Progenitor cell of endocrine pancreas (in vitro differentiated cells): ENCODE measurements around the gene GLP2R. TPM values are rescaled to one million over a fixed set of nuclear protein-coding genes. Genes with fewer than 3 reads are reported as not detected.

ENCODE experiments used
- DNase-seq: peaks from one replicate; pipeline ENCODE4 v3.0.0; 2021; ENCODE audit warnings: low spot score; ENCODE audit not compliant: unreplicated experiment
- H3K27ac Mint-ChIP-seq: 2 replicates; pipeline ENCODE4 v1.8.0; 2021; ENCODE audit warnings: mild to moderate bottlenecking, moderate library complexity, mixed read lengths
- H3K27me3 Mint-ChIP-seq: 2 replicates; pipeline ENCODE4 v1.8.0; 2021; ENCODE audit warnings: mixed read lengths
- H3K36me3 Mint-ChIP-seq: 2 replicates; pipeline ENCODE4 v1.8.0; 2022; ENCODE audit warnings: mixed read lengths; ENCODE audit not compliant: insufficient read depth
- H3K4me1 Mint-ChIP-seq: 2 replicates; pipeline ENCODE4 v1.8.0; 2021; ENCODE audit warnings: low read depth, mixed read lengths
- H3K4me3 Mint-ChIP-seq: 2 replicates; pipeline ENCODE4 v1.8.0; 2021; ENCODE audit warnings: low read depth, mild to moderate bottlenecking, moderate library complexity, mixed read lengths
- H3K9me3 Mint-ChIP-seq: 2 replicates; pipeline ENCODE4 v1.8.0; 2021; ENCODE audit warnings: low read depth, mixed read lengths
- CTCF ChIP-seq: fragments of 200-600 bp; sonication (generic); IDR thresholded peaks from one replicate; pipeline ENCODE4 v1.5.0; 2021; ENCODE audit warnings: antibody characterized with exemption, mild to moderate bottlenecking; ENCODE audit not compliant: unreplicated experiment
- total RNA-seq: library from RNA; stranded (reverse); gene quantifications from 2 replicates; pipeline ENCODE4 v1.2.1, GENCODE V29; 2021

Gene GLP2R
- total RNA-seq, 1 donor from 2014 or later: not detected

GRCh38 chr17:9806699-9807098 lies 19.0 kb upstream of the GLP2R start:
- Mint-ChIP-seq H3K4me1 (no peaks in the 10 kb centered on the region), H3K4me3 (no peak overlapping the region), H3K36me3 (no peaks in the 10 kb centered on the region), H3K27ac (no peak overlapping the region), H3K9me3 (peaks cover 2% of the 10 kb centered on the region), H3K27me3 (peaks cover 47% of the 10 kb centered on the region)
- no peak for TF ChIP-seq CTCF
- no peak for DNase-seq

GRCh38 chr17:9809409-9809808 lies 16.3 kb upstream of the GLP2R start:
- H3K4me1 Mint-ChIP-seq: no peaks in the 10 kb centered on the region
- H3K27ac Mint-ChIP-seq: no peak overlapping the region
- H3K27me3 Mint-ChIP-seq: peaks cover 64% of the 10 kb centered on the region
- no peak overlapping the region for H3K4me3 Mint-ChIP-seq
- DNase-seq: no peak
- no peaks in the 10 kb centered on the region for H3K36me3 Mint-ChIP-seq
- TF ChIP-seq CTCF: no peak
- H3K9me3 Mint-ChIP-seq: peaks cover 2% of the 10 kb centered on the region

GRCh38 chr17:9810100-9810949 lies 15.4 kb upstream of the GLP2R start:
- TF ChIP-seq CTCF: no peak
- Mint-ChIP-seq H3K9me3 (peaks cover 2% of the 10 kb centered on the region), H3K36me3 (no peaks in the 10 kb centered on the region), H3K27me3 (peaks cover 67% of the 10 kb centered on the region), H3K4me3 (no peak overlapping the region), H3K4me1 (no peaks in the 10 kb centered on the region), H3K27ac (no peak overlapping the region)
- DNase-seq: no peak

- H3K4me1 Mint-ChIP-seq: no peaks in the 10 kb centered on the region
- H3K4me3 Mint-ChIP-seq: no peak overlapping the region
- TF ChIP-seq CTCF: no peak
- DNase-seq: no peak
- H3K27me3 Mint-ChIP-seq: peaks cover 71% of the 10 kb centered on the region
- no peaks in the 10 kb centered on the region for H3K36me3 Mint-ChIP-seq
- peaks cover 2% of the 10 kb centered on the region for H3K9me3 Mint-ChIP-seq
- no peak overlapping the region for H3K27ac Mint-ChIP-seq
These were observed 14.6 kb upstream of the GLP2R start for GRCh38 chr17:9811086-9811485.

GRCh38 chr17:9811537-9811936 lies 14.2 kb upstream of the GLP2R start:
- H3K27me3 Mint-ChIP-seq: peaks cover 76% of the 10 kb centered on the region
- H3K36me3 Mint-ChIP-seq: no peaks in the 10 kb centered on the region
- no peak for DNase-seq
- peaks cover 2% of the 10 kb centered on the region for H3K9me3 Mint-ChIP-seq
- H3K4me1 Mint-ChIP-seq: no peaks in the 10 kb centered on the region
- no peak overlapping the region for H3K27ac Mint-ChIP-seq
- H3K4me3 Mint-ChIP-seq: no peak overlapping the region
- TF ChIP-seq CTCF: no peak
